Measurements from ENCODE around the gene TMEM108.

- TF ChIP-seq CTCF (tag by site-specific recombination; IDR thresholded peaks at IDR 0.05): no peak
- no peak for TF ChIP-seq ZNF292 (tag by site-specific recombination; IDR thresholded peaks at IDR 0.05; ENCODE audit: borderline replicate concordance, low read depth)
- no peak for TF ChIP-seq ZNF777 (tag by site-specific recombination; IDR thresholded peaks at IDR 0.05; ENCODE audit: borderline replicate concordance)
- no peak for TF ChIP-seq HOXA7 (CRISPR knock-in tag; IDR thresholded peaks at IDR 0.05; ENCODE audit: borderline replicate concordance)
- TF ChIP-seq MYNN (tag by site-specific recombination; IDR thresholded peaks at IDR 0.05; ENCODE audit: borderline replicate concordance): no peak
- TF ChIP-seq, protein P1, sequence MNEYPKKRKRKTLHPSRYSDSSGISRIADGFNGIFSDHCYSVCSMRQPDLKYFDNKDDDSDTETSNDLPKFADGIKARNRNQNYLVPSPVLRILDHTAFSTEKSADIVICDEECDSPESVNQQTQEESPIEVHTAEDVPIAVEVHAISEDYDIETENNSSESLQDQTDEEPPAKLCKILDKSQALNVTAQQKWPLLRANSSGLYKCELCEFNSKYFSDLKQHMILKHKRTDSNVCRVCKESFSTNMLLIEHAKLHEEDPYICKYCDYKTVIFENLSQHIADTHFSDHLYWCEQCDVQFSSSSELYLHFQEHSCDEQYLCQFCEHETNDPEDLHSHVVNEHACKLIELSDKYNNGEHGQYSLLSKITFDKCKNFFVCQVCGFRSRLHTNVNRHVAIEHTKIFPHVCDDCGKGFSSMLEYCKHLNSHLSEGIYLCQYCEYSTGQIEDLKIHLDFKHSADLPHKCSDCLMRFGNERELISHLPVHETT (tag by site-specific recombination; IDR thresholded peaks at IDR 0.05): no peak
- no peak for TF ChIP-seq ZNF48 (tag by site-specific recombination; IDR thresholded peaks at IDR 0.05)
- no peak for TF ChIP-seq ZBTB7A (tag by site-specific recombination; IDR thresholded peaks at IDR 0.05; ENCODE audit: low read depth)
These were observed 51.8 kb downstream of the TMEM108 start for GRCh38 chr3:133089906-133090485.

Data from HEK293 (cell line).